Activated naive CD8-positive, alpha-beta T cell treated with anti-CD3 and anti-CD28 coated beads, Interleukin-2, amount 50 U/mL, for 16 hours (primary cell): ENCODE results near the gene MED13L.

ENCODE experiments used
- DNase-seq: peaks from one replicate; pipeline ENCODE4 v3.0.0-alpha.2; 2020; ENCODE audit warnings: low read depth, low spot score

The MED13L gene

DNA sequence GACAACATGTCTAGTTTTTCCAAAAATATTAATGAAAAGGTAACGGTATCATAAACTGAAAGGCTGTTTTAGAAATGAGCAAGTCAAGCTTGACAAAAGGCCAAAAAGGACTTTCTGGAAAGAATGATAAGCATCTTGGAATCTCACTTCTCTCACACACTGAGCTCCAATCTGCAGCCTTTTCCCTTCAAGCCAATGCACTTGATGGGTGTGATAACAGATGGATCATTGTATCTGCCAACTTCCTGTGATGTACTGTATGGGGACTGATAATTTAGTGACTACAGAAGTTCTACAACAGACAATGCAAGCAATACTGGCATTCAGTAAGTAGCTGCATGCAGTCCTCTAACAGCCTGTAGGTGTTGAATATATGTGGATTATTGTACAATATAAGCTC, 147.1 kb downstream of the MED13L start:
- DNase-seq = no peak

DNA sequence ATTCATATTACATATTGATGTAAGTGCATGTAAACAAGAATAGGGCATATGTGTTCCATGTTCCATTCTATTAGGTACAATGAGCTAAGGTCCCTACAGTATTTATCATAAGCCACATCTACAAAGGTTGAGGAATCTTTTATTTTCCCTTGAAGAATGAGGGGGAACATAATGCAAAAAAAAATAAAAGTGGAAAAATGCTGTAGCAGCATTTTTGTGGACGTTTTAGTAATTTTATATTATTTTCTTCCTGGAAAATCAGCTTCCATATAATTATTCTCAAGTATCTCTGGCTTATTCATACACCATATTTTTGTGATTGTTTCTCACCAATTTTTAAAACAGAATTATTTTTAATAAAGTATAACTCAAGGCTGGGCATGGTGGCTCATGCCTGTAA, 148.7 kb downstream of the MED13L start:
- no peak for DNase-seq

DNA sequence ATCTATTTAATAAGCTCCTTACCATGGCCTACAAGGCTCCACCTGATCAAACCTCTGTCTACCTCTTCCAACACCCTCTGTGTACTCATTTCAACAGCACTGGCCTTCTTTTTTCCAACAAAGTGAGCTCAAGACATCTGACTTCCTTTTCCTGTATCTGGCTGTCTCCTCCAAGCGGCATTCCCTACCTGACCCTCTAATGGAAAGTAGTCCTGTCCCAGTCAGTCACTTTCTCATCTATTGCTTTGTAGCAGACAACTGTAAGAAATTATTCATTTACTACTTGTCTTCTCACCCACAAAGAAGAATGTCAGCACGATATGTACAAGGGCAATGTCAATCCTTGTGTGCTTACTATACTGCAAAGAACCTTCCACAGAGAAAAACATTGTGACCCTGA, 149.6 kb downstream of the MED13L start:
- no peak for DNase-seq

DNA sequence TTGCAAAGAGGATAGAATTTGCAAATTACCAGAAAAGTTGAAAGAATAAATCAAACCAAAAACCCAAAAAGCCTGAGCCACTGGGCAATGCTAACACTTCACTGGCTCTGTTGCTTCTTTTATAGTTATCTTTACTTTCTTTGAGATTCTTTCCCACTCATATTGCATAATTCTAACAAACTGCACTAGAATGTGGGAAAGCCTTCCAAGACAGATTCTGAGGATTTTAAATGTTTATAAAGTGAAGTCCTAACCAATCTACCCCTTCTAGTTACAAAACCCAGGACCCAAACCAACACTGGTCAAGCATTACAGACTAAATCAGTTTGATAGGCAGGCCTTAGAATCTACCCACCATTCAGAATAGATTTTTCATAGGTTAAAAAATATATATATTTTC, 150.9 kb downstream of the MED13L start:
- DNase-seq = no peak

DNA sequence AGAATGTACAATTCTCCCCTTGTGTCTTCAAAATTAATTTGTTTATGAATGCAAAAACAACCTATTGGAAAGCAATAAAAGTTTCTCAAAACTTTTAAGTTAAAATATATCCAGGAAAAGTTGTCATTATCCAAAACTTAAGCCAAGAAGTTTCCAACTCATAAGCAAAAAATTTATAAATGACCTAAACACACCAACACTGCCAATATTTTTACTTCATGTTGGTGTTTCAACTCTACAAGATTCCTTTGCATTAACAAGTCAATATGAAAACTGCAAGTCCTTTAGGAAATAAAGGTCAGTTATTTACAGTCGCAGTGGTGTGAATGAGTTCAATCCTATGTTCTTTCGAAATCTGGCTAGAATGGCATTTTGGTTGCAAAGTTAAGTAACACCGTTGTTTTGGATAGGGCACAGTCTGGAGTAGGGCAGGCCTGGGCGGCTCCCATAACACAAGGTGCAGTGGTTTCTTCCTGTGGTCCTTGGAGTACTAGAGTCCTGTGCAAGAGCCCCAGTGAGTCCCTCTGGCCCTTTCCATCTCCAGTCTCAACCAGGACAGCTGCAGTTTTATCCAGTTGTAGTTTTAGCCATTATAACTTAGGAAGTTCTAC, 151.4 kb downstream of the MED13L start:
- DNase-seq = no peak

DNA sequence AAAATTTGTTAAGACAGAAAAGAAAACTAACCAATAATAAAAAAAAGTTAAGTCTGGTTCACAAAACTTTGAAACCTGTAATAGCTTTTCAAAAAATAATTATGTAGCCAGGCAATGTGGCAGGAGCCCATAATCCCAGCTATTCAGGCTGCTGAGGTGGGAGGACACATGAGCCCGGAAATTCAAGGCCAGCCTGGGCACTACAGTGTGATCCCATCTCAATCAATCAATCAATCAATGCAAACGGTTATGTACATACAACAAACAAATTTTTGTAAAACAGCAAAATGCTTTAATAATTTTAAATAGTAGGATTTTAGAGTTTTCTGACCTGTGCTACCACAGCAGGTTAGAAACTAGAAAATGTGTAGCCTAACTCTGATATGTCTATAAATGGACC, 152.4 kb downstream of the MED13L start:
- DNase-seq = no peak

DNA sequence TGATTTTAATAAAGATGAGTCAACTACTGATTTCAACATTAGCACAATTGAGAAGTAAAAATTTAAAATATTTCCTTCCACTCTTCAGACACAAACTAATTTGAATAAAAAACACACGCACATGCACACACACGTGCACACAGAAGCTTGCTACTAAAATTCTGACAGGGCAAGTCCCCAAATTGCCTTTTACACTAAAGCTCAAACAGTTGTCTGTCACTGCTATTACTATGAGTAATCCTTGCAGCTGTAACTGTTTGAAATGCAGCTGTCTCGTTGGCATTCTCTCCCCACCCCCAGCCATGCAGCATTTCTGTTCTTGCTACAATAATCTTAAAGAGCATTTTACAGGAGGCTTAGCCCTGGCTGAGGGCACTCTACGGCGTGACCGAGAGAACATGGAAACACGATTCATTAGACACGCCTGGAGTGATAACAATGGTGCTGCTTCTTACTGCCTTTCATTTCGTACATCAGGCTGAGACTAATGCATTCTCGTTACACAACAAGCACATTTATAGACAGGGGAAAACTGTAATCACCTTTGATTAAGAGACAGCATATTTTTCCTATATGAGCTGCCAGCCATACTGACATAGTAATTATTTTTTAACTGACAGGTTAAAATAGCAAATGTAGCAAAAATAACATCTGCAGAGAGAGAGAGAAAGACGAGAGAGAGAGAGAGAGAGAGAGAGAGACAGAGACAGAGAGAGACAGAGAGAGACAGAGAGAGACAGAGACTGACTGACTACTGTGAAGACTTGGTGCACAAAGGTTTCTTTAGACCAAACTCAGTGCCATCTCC, 153.8 kb downstream of the MED13L start:
- DNase-seq = peak; percentile 4

DNA sequence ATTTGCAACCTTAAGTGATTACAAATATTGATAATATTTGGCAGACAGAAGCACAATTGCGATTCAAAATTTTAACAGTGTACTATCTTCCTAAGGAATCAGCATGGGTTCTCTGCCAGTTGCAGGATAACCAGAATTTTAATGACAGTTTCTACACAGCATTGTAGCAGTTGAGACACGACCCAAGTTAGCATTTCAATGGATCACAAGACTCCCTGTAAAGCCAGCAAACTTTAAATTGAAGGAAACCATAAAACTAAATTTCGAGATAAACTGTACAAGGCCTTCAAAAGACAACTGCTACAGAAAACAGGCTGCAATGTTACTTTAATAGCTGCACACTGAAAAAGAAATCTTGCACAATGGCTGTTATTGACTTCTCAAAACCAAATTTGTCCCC, 154.9 kb downstream of the MED13L start:
- DNase-seq = no peak

DNA sequence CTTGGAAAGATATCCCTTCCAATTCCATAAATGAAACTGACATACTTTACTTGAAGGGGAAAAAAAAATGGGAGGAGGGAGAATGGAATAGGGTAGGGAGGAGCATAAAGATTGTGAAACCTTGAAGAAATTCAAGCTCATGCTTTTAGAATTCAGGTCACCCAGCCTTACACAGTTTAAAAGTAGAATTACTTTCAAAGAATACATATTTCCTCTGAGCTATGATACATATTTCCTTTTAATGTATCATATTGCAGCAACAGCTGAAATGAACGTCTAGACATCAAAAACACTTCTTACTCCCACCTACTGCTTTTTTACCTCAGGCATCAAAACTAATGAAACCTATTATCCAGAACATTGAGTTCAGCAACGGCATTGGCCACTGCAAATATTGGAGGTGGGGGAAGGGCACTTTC, 156.0 kb downstream of the MED13L start:
- DNase-seq = no peak

DNA sequence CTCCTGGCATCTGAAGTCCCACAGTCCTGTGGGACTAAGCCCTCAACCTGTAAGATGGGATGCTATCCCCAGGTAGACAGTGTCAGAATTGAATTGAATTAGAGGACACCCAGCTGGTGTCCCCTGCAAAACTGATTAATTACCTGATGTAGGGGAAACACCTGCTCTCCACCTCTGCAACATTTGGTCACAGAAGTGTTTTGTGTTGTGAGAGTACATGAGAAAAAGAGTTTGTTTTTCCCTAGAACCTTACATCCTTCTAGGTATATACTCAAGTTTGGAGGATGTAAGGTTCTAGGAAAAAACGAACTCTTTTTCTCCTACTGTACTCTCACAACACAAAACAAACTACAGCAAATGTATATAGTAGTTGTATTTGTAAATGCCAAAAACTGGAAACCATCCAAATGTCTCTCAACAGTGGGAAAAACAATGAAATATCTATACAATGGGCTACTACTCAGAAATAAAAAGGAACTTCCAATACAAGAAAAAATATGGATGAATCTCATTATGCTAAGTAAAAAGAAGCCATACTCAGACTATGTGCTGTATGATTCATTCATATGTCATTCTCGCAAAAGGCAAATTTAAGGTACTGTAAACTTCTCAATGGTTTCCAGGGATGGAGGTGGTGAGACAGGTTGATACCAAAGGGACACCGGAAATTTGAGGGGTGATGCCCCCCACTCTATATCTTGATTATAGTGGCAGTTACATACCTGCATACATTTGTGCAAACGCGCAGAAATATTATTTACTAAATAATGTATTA, 160.7 kb downstream of the MED13L start:
- no peak for DNase-seq

DNA sequence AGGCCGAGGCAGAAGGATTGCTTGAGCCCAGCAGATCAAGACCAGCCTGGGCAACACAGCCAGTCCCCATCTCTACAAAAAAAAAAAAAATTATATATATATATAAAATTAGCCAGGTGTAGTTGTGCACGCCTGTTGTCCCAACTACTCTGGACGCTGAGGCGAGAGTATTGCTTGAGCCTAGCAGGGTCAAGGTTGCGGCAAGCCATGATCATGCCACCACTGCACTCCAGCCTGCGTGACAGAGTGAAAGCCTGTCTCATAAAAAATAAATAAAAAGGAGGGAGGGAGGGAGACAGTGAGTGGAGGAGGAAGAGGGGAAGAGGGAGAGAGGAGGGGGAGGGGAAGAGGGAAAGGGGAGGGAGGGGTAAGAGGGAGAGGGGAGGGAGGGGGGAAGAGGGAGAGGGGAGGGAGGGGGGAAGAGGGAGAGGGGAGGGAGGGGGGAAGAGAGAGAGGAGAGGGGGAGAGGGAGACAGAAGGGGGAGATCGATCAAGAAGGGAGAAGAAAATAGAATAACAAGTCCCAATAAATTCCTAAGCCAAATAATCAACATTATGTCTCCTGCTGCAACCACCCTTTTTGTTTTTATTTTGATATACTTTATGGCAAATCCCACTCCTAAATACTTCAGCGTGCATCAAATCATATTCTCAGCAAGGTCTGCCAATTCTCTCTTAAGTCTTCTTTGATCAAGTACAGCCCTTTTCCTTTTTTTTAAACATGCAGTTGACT, 163.9 kb downstream of the MED13L start:
- no peak for DNase-seq

DNA sequence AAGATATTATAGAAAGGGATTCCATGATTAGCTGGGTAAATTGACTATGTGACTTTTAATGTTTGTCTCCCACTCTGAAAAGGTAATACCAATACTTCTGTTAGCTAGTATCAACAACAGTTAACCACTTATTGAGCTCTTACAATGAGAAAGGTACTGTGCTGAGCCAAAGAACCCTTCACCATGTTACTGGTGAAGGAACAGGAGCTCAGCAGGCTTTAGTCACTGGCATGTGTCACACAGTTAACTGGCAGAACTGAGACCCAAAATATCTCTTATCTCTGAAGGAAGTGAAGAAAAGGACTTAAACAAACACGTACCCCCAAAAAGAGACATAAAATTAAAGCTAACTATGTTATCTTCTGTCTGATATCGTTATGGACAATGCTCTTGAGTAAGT, 170.6 kb downstream of the MED13L start:
- no peak for DNase-seq

DNA sequence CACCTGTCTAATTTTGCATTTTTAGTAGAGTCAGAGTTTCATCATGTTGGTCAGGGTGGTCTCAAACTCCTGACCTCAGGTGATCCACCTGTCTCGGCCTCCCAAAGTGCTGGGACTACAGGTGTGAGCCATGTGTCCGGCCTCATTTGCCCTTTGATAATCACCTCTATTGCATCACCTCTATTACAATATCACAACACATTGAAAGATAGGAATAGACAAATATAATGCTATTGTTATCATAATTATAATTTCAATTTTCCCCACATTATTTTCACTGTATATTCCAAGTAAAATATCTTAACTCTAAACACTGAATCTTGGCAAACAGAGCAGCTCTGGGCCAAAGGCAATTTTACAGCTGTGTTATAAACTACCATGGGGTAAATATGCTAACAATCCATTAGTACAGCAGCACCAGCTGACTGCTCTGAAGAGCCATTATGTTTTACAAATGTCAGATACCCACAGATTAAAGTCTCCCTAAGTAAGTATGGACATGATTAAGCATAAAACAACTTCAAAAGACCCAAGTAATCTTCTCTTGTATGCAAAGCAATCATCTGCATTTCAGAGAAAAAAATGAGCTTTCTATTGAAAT, 173.2 kb downstream of the MED13L start:
- no peak for DNase-seq

DNA sequence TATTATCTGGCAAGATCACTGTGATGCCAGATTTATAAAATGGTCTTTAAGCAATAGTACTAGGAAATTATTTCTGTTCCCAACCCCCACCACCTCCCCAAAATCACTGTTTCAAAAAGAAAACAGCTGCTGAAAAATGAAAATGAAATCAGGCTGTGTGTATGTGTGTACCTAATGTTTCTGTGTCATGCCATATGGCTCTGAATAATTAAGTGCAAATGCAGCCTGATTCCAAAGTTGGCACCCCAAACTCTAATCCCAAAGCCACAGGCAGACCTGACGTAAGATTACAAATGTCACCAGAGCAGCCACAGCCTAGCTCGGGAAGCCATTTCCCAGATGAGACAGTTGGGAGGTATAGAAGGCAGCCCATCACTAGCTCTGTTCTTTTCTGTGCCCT, 175.5 kb downstream of the MED13L start:
- no peak for DNase-seq

DNA sequence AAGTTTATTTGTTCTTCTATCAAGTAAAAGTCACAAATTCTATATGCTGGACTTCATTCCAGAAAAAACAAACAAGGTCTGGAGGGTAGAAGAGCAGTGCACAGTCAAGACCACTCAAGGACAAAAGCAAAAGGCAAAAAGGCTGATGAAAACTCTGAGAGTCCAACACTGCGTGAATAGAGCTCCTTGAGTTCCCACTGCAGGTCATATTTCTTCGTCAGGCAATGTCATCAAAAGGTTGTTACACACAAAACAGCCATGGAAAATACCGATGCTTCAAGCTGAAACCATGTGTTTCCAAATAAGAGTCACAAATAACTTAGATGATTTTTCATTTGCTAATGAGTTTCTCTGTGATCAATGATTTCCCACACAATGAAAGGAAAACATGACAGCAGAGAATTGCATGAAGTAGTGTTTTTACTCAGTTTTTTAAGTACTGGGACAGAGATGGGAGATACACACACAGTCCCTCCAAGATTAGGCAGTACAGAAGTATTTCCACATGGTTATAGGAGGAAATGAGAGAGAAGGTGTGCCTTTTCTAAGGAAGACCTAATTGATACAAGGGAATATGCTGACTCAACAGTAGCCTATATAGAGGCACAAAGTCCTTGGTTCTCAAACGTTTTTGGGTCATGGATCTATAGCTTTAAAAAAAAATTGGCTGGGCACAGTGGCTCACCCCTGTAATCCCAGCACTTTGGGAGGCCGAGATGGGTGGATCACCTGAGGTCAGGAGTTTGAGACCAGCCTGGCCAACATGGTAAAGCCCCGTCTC, 177.7 kb downstream of the MED13L start:
- DNase-seq = no peak

DNA sequence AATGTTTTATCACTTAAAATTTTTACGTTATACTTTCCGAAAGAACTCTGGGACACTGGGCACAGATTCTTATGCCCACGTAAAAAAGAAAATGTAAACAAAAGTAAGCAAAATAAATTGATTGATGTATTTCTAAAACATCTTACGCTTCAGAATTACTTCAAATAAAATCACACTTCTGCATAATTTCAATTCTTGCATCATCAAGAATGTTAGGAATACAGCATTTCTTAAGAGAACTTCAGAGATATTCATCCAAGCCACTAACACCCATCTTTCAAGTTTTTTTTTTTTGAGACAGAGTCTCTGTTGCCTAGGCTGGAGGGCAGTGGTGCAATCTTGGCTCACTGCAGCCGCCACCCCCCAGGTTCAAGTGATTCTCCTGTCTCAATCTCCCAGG, 180.6 kb downstream of the MED13L start:
- DNase-seq = no peak

DNA sequence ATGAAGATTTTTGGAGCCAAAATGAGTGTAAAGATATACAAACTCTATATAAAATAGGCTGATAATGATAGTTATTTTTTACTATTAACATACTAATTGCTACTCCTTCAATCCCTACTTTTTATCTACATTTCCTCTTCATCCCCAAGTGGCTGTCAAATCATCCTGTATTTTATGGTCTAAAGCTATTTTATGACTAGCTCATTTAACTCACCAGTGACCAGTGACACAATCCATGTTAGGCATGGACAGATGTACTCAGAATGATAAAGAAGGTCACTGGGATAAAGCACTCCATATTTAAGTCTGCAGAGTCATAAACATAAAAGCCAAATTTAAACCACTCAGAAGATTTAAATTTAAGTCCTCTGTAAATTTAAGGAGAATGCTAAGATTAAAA, 183.0 kb downstream of the MED13L start:
- no peak for DNase-seq

DNA sequence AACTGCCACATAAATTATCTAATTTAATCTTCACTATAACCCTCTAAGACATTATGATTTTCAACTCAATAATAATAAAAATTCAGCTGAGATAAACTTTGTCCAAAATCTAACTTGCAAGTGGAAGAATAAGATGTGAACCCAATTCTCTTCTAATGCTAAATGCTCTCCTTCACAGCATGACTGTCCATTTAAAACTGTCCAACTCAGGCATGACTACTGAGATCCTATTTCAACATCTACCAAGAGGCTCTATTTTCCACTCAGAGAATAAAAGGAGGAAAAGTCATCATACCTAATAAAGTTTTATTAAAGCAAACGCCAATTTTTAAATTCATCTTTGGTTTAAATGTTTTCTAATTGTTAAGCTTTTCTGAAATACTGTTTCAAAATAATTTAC, 183.6 kb downstream of the MED13L start:
- DNase-seq = no peak

DNA sequence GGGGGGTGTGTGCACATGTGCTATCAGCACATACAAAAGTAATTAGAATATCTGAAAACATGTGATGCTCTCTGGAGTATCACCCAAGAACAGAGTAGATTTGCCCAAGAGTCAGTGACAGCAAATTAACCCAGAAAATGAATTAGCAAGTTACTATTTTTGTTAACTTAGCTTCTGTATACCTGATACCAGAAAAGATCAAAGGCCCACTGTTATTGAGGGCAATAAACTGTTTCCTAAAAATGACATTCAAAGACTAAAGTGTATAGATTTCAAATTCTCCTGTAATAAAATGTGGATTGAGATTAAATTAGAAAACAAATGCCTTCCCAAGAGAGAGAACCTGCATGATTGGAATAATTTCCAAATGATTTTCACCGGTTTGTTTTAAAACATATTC, 184.7 kb downstream of the MED13L start:
- DNase-seq = no peak

DNA sequence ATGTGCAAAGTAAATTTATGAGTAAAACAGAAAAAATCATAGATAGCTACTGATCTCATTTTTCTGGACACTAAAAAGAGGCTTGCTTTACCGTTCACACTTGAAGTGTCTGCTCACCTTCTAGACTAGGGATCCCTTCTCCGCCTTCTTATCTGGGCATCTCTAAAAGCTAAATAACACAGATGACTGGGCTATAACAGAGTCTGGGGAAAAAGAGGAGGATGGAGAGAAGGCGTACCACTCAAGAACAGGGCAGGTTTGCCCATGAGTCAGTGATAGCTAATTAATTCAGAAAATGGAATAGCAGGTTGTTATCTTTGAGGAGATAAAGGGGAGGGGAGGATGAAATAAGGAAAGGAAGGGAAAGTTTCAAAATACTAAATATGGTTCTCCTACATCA, 185.3 kb downstream of the MED13L start:
- DNase-seq = no peak

DNA sequence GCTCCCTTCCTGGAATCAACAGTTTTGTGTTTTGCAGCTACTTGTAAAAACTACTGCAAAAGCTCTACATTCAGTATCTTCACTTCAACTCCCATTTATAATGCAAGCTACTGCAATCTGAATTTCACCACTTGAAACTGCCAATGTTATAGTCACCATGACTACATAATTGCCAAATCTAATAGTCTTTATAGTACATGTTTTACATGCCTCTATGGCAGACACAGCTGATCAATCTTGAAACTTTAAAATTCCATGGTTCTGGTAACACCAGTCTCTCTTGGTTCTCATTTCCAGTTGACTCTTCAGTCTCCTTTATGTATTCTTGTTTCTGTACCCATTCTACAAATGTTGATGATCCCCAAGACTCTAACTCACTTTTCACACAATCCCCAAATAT, 185.9 kb downstream of the MED13L start:
- no peak for DNase-seq
